ENCODE measurements around the gene EXO5. TPM values are rescaled to one million over a fixed set of nuclear protein-coding genes. Genes with fewer than 3 reads are reported as not detected.
"Not testable (repeated sequence)": the region's sequence is repeated elsewhere in the genome, so short reads cannot be mapped to it uniquely, and the experiment has no call there.

The EXO5 gene
- total and polyA plus RNA-seq, 4 donors, result 3.5 to 9.2 (median 5.4) TPM

- no peak for TF ChIP-seq ATF3 (IDR thresholded peaks at IDR 0.05)
- no peak for TF ChIP-seq HNF4A (conservative IDR thresholded peaks at IDR 0.05)
- no peak for TF ChIP-seq SP1 (IDR thresholded peaks at IDR 0.05)
- TF ChIP-seq GABPA (IDR thresholded peaks at IDR 0.05 in 1 of 2, conservative IDR thresholded peaks at IDR 0.05 in 1 of 2), result no peak
- no peak for TF ChIP-seq CTCF (IDR thresholded peaks at IDR 0.05; ENCODE audit: low read depth, low read length, missing input control)
- no peak for TF ChIP-seq MAX (IDR thresholded peaks at IDR 0.05)
- no peak for TF ChIP-seq JUND (IDR thresholded peaks at IDR 0.05)
- TF ChIP-seq HNF4G (IDR thresholded peaks at IDR 0.05), result no peak
- no peak for TF ChIP-seq RAD21 (IDR thresholded peaks at IDR 0.05)
- H3K4me1 ChIP-seq (ENCODE audit: control insufficient read depth in 4 of 4, insufficient read depth in 4 of 4, low read length in 3 of 4), result no peaks in the 10 kb centered on the region
- H3K4me3 ChIP-seq (ENCODE audit: low read depth in 1 of 3, low read length in 3 of 3), result peak overlapping the region in 2 of 3 donors; percentile 21 to 53
- H3K36me3 ChIP-seq (ENCODE audit: control insufficient read depth in 4 of 4, insufficient read depth in 3 of 4, low read depth in 1 of 4, low read length in 3 of 4), result peaks cover under 1 to 57% (median 47%) of the 10 kb centered on the region in 4 donors
- H3K9ac ChIP-seq (ENCODE audit: low read depth in 1 of 2, low read length in 2 of 2), result no peak overlapping the region
- no peak overlapping the region for H3K27ac ChIP-seq (ENCODE audit: low read depth in 1 of 2, low read length in 2 of 2)
- no peak for DNase-seq (ENCODE audit: low spot score)
- peaks cover 28 to 69% (median 41%) of the 10 kb centered on the region in 4 donors for H3K9me3 ChIP-seq (ENCODE audit: control insufficient read depth in 4 of 4, low read length in 3 of 4)
- WGBS, result 98% methylated on average over 4 of the region's 4 CpGs
- no peaks in the 10 kb centered on the region for H3K27me3 ChIP-seq (ENCODE audit: control insufficient read depth in 4 of 4, insufficient read depth in 4 of 4, low read length in 3 of 4)
Measured at GRCh38 chr1:40495315-40495903, 13.2 kb upstream of the EXO5 start.

GRCh38 chr1:40502651-40503050 lies 5.9 kb upstream of the EXO5 start:
- WGBS, result 94% methylated on average over 4 of the region's 4 CpGs

GRCh38 chr1:40507973-40508372 lies 594 bp upstream of the EXO5 start:
- Histone ChIP-seq H3K27ac (ENCODE audit: low read depth in 1 of 2, low read length in 2 of 2) (peak overlapping the region; percentile 54 to 75), H3K4me1 (ENCODE audit: control insufficient read depth in 4 of 4, insufficient read depth in 4 of 4, low read length in 3 of 4) (peaks cover 0 to 9% (median 3%) of the 10 kb centered on the region in 4 donors), H3K36me3 (ENCODE audit: control insufficient read depth in 4 of 4, insufficient read depth in 3 of 4, low read depth in 1 of 4, low read length in 3 of 4) (peaks cover 0 to 10% (median 2%) of the 10 kb centered on the region in 4 donors), H3K9me3 (ENCODE audit: control insufficient read depth in 4 of 4, low read length in 3 of 4) (peaks cover 8 to 13% (median 10%) of the 10 kb centered on the region in 4 donors), H3K9ac (ENCODE audit: low read depth in 1 of 2, low read length in 2 of 2) (peak overlapping the region; percentile 56 to 79), H3K27me3 (ENCODE audit: control insufficient read depth in 4 of 4, insufficient read depth in 4 of 4, low read length in 3 of 4) (no peaks in the 10 kb centered on the region), H3K4me3 (ENCODE audit: low read depth in 1 of 3, low read length in 3 of 3) (peak overlapping the region; percentile 73 to 95 (median 92))
- no peak for DNase-seq (ENCODE audit: low spot score)
- TF ChIP-seq HNF4A (conservative IDR thresholded peaks at IDR 0.05), result no peak
- TF ChIP-seq ATF3 (IDR thresholded peaks at IDR 0.05), result no peak
- TF ChIP-seq ZBTB33 (IDR thresholded peaks at IDR 0.05), result no peak
- no peak for TF ChIP-seq EGR1 (IDR thresholded peaks at IDR 0.05; ENCODE audit: low read depth in 2 of 2)
- no peak for TF ChIP-seq FOXA2 (IDR thresholded peaks at IDR 0.05)
- TF ChIP-seq JUND (IDR thresholded peaks at IDR 0.05), result no peak
- no peak for TF ChIP-seq NR2F2 (IDR thresholded peaks at IDR 0.05)
- TF ChIP-seq RAD21 (IDR thresholded peaks at IDR 0.05), result no peak
- 62% methylated on average over 6 of the region's 6 CpGs for WGBS

More at GRCh38 chr1:40502651-40503050, 5.9 kb upstream of the EXO5 start:
- H3K27me3 ChIP-seq (ENCODE audit: control insufficient read depth in 4 of 4, insufficient read depth in 4 of 4, low read length in 3 of 4); H3K27ac ChIP-seq (ENCODE audit: low read depth in 1 of 2, low read length in 2 of 2); H3K9ac ChIP-seq (ENCODE audit: low read depth in 1 of 2, low read length in 2 of 2); H3K4me1 ChIP-seq (ENCODE audit: control insufficient read depth in 4 of 4, insufficient read depth in 4 of 4, low read length in 3 of 4); DNase-seq (ENCODE audit: low spot score): not testable (repeated sequence)
- Histone ChIP-seq H3K4me3 (ENCODE audit: low read depth in 1 of 3, low read length in 3 of 3) (peak overlapping the region in 1 of 3 donors; percentile 41), H3K9me3 (ENCODE audit: control insufficient read depth in 4 of 4, low read length in 3 of 4) (peaks cover 23 to 36% (median 29%) of the 10 kb centered on the region in 4 donors), H3K36me3 (ENCODE audit: control insufficient read depth in 4 of 4, insufficient read depth in 3 of 4, low read depth in 1 of 4, low read length in 3 of 4) (peaks cover 1 to 14% (median 5%) of the 10 kb centered on the region in 4 donors)

Data from liver (tissue), 9 donors.